Measurements from ENCODE around the gene C1QB. TPM values are rescaled to one million over a fixed set of nuclear protein-coding genes. Genes with fewer than 3 reads are reported as not detected.

The C1QB gene
- total RNA-seq (2014; rRNA removed; shearing (Covaris generic)) (not detected in 2 replicates), polyA plus RNA-seq (2016; fragmentation: Nextera tagmentation; extraction: Ambion mirVana) (not detected in 2 replicates)
- long read RNA-seq: 0 reads

- H3K4me1 ChIP-seq (ENCODE audit: insufficient read depth): no peaks in the 10 kb centered on the region
- Mint-ChIP-seq H3K27ac (no peak within 1 kb of the TSS), H3K27me3 (ENCODE audit: insufficient read depth, low read depth, poor library complexity) (peaks cover 7% of the 10 kb centered on the region), H3K9me3 (no peaks in the 10 kb centered on the region), H3K4me3 (no peak within 1 kb of the TSS), H3K4me1 (no peaks in the 10 kb centered on the region), H3K36me3 (ENCODE audit: low read depth) (no peaks in the 10 kb centered on the region)
- H3K4me2 ChIP-seq: no peak within 1 kb of the TSS
- TF ChIP-seq EZH2 (IDR thresholded peaks at IDR 0.05; ENCODE audit: low read depth, unreplicated experiment): no peak
- no peak for TF ChIP-seq POLR2AphosphoS5 (IDR thresholded peaks at IDR 0.05; ENCODE audit: low read depth)
- TF ChIP-seq, protein P1, sequence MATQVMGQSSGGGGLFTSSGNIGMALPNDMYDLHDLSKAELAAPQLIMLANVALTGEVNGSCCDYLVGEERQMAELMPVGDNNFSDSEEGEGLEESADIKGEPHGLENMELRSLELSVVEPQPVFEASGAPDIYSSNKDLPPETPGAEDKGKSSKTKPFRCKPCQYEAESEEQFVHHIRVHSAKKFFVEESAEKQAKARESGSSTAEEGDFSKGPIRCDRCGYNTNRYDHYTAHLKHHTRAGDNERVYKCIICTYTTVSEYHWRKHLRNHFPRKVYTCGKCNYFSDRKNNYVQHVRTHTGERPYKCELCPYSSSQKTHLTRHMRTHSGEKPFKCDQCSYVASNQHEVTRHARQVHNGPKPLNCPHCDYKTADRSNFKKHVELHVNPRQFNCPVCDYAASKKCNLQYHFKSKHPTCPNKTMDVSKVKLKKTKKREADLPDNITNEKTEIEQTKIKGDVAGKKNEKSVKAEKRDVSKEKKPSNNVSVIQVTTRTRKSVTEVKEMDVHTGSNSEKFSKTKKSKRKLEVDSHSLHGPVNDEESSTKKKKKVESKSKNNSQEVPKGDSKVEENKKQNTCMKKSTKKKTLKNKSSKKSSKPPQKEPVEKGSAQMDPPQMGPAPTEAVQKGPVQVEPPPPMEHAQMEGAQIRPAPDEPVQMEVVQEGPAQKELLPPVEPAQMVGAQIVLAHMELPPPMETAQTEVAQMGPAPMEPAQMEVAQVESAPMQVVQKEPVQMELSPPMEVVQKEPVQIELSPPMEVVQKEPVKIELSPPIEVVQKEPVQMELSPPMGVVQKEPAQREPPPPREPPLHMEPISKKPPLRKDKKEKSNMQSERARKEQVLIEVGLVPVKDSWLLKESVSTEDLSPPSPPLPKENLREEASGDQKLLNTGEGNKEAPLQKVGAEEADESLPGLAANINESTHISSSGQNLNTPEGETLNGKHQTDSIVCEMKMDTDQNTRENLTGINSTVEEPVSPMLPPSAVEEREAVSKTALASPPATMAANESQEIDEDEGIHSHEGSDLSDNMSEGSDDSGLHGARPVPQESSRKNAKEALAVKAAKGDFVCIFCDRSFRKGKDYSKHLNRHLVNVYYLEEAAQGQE (IDR thresholded peaks at IDR 0.05; ENCODE audit: unreplicated experiment): no peak
- TF ChIP-seq ZNF331 (CRISPR knock-in tag; IDR thresholded peaks at IDR 0.05; ENCODE audit: low read depth): no peak
- no peak for TF ChIP-seq JUNB (IDR thresholded peaks at IDR 0.05; ENCODE audit: unreplicated experiment)
- TF ChIP-seq, protein P2, sequence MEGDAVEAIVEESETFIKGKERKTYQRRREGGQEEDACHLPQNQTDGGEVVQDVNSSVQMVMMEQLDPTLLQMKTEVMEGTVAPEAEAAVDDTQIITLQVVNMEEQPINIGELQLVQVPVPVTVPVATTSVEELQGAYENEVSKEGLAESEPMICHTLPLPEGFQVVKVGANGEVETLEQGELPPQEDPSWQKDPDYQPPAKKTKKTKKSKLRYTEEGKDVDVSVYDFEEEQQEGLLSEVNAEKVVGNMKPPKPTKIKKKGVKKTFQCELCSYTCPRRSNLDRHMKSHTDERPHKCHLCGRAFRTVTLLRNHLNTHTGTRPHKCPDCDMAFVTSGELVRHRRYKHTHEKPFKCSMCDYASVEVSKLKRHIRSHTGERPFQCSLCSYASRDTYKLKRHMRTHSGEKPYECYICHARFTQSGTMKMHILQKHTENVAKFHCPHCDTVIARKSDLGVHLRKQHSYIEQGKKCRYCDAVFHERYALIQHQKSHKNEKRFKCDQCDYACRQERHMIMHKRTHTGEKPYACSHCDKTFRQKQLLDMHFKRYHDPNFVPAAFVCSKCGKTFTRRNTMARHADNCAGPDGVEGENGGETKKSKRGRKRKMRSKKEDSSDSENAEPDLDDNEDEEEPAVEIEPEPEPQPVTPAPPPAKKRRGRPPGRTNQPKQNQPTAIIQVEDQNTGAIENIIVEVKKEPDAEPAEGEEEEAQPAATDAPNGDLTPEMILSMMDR (conservative IDR thresholded peaks at IDR 0.05; ENCODE audit: low read depth in 2 of 2): no peak
- no peak for TF ChIP-seq STAT1 (IDR thresholded peaks at IDR 0.05; ENCODE audit: unreplicated experiment)
- TF ChIP-seq ZNF114 (CRISPR knock-in tag; IDR thresholded peaks at IDR 0.05): no peak
- H3K27ac ChIP-seq (ENCODE audit: low read depth): no peak within 1 kb of the TSS
- no peak for DNase-seq (ENCODE audit: low spot score)
- H4K20me1 ChIP-seq (replicated peaks; ENCODE audit: insufficient read depth): no peaks in the 10 kb centered on the region
- H3K79me2 ChIP-seq (replicated peaks; ENCODE audit: insufficient read depth): no peaks in the 10 kb centered on the region
- no peak within 1 kb of the TSS for H2AFZ ChIP-seq
- H3K36me3 ChIP-seq (ENCODE audit: insufficient read depth): no peaks in the 10 kb centered on the region
- no peaks in the 10 kb centered on the region for H3K27me3 ChIP-seq (ENCODE audit: insufficient read depth)
- no peaks in the 10 kb centered on the region for H3K9me2 ChIP-seq (ENCODE audit: insufficient read depth)
- H3F3A ChIP-seq (replicated peaks; ENCODE audit: low read depth): no peaks in the 10 kb centered on the region; the same call in 1 of the 2 replicates
- H3K4me3 ChIP-seq: no peak within 1 kb of the TSS
- ATAC-seq: no peak
Measured at GRCh38 chr1:22652881-22653316, at the start of gene C1QB. Gene C1QB (plus strand): TSS chr1:22653236. CDS start chr1:22659463, 6,227 bp downstream.

GRCh38 chr1:22606161-22606560 lies 46.9 kb upstream of the C1QB start:
- Histone ChIP-seq H4K20me1 (replicated peaks; ENCODE audit: insufficient read depth) (peaks cover 8% of the 10 kb centered on the region; the same call in 1 of the 2 replicates), H3K4me1 (ENCODE audit: insufficient read depth) (no peaks in the 10 kb centered on the region), H3K27ac (ENCODE audit: low read depth) (no peak overlapping the region), H3K4me3 (no peak overlapping the region), H2AFZ (no peak overlapping the region), H3F3A (replicated peaks; ENCODE audit: low read depth) (no peaks in the 10 kb centered on the region), H3K79me2 (replicated peaks; ENCODE audit: insufficient read depth) (no peaks in the 10 kb centered on the region), H3K4me2 (no peak overlapping the region), H3K27me3 (ENCODE audit: insufficient read depth) (no peaks in the 10 kb centered on the region), H3K36me3 (ENCODE audit: insufficient read depth) (no peaks in the 10 kb centered on the region), H3K9me2 (ENCODE audit: insufficient read depth) (no peaks in the 10 kb centered on the region)
- no peaks in the 10 kb centered on the region for H3K36me3 Mint-ChIP-seq (ENCODE audit: low read depth)
- H3K4me3 Mint-ChIP-seq: no peak overlapping the region
- H3K27ac Mint-ChIP-seq: no peak overlapping the region
- H3K27me3 Mint-ChIP-seq (ENCODE audit: insufficient read depth, low read depth, poor library complexity): peaks cover 26% of the 10 kb centered on the region
- no peak for DNase-seq (ENCODE audit: low spot score)
- no peak for ATAC-seq
- peaks cover 30% of the 10 kb centered on the region for H3K4me1 Mint-ChIP-seq
- H3K9me3 Mint-ChIP-seq: no peaks in the 10 kb centered on the region; the same call in 2 of the 3 replicates
- no peak for TF ChIP-seq CREB1 (CRISPR knock-in tag; IDR thresholded peaks at IDR 0.05; ENCODE audit: low read depth)
- TF ChIP-seq, protein P3, sequence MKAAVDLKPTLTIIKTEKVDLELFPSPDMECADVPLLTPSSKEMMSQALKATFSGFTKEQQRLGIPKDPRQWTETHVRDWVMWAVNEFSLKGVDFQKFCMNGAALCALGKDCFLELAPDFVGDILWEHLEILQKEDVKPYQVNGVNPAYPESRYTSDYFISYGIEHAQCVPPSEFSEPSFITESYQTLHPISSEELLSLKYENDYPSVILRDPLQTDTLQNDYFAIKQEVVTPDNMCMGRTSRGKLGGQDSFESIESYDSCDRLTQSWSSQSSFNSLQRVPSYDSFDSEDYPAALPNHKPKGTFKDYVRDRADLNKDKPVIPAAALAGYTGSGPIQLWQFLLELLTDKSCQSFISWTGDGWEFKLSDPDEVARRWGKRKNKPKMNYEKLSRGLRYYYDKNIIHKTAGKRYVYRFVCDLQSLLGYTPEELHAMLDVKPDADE (IDR thresholded peaks at IDR 0.05): no peak
- no peak for TF ChIP-seq NANOG (IDR thresholded peaks at IDR 0.05; ENCODE audit: borderline replicate concordance)

Measured in GM23338 (cell line).